ENCODE measurements around the gene PNPLA2.

- TF ChIP-seq BCLAF1 (IDR thresholded peaks at IDR 0.05) (no peak), YY1 (IDR thresholded peaks at IDR 0.05; ENCODE audit: low read depth, low read length) (no peak), ESRRA (IDR thresholded peaks at IDR 0.05; ENCODE audit: low read length) (no peak), HDAC2 (IDR thresholded peaks at IDR 0.05) (no peak), TAF1 (IDR thresholded peaks at IDR 0.05; ENCODE audit: borderline replicate concordance, low read depth, low read length) (no peak), EP300 (IDR thresholded peaks at IDR 0.05; ENCODE audit: borderline replicate concordance in 1 of 2, control insufficient read depth in 1 of 2, low read depth in 2 of 2, low read length in 2 of 2) (no peak), EZH2 (IDR thresholded peaks at IDR 0.05; ENCODE audit: borderline replicate concordance, control insufficient read depth, low read depth, low read length) (no peak), WRNIP1 (IDR thresholded peaks at IDR 0.05; ENCODE audit: borderline replicate concordance, low read depth, low read length) (no peak), NFIC (IDR thresholded peaks at IDR 0.05; ENCODE audit: low read depth, low read length) (no peak), RFX5 (IDR thresholded peaks at IDR 0.05; ENCODE audit: low read depth, low read length) (no peak), IKZF1 (conservative IDR thresholded peaks at IDR 0.05) (no peak), CBX5 (IDR thresholded peaks at IDR 0.05; ENCODE audit: low read depth) (no peak)
- TF ChIP-seq, protein P1, sequence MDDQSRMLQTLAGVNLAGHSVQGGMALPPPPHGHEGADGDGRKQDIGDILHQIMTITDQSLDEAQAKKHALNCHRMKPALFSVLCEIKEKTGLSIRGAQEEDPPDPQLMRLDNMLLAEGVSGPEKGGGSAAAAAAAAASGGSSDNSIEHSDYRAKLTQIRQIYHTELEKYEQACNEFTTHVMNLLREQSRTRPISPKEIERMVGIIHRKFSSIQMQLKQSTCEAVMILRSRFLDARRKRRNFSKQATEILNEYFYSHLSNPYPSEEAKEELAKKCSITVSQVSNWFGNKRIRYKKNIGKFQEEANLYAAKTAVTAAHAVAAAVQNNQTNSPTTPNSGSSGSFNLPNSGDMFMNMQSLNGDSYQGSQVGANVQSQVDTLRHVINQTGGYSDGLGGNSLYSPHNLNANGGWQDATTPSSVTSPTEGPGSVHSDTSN (IDR thresholded peaks at IDR 0.05; ENCODE audit: insufficient replicate concordance, low read depth, low read length): no peak
Observed at GRCh38 chr11:836274-836673, 17.6 kb downstream of the PNPLA2 start.

Measured in GM12878 (cell line).